Type B pancreatic cell (in vitro differentiated cells): ENCODE measurements around the gene ZNF516. TPM values are rescaled to one million over a fixed set of nuclear protein-coding genes. Genes with fewer than 3 reads are reported as not detected.

Experiments used
- DNase-seq: peaks from one replicate; pipeline ENCODE4 v3.0.0; 2021; ENCODE audit warnings: mixed read lengths; ENCODE audit not compliant: unreplicated experiment; ENCODE audit errors: extremely low spot score
- H3K27ac Mint-ChIP-seq: 2 replicates; pipeline ENCODE4 v1.8.0; 2021; ENCODE audit warnings: mild to moderate bottlenecking, mixed read lengths
- H3K27me3 Mint-ChIP-seq: 2 replicates; pipeline ENCODE4 v1.8.0; 2021; ENCODE audit warnings: mixed read lengths
- H3K36me3 Mint-ChIP-seq: 2 replicates; pipeline ENCODE4 v1.8.0; 2021; ENCODE audit warnings: mixed read lengths
- H3K4me1 Mint-ChIP-seq: one replicate; pipeline ENCODE4 v1.8.0; 2021; ENCODE audit warnings: mixed read lengths; ENCODE audit not compliant: unreplicated experiment
- H3K4me3 Mint-ChIP-seq: 2 replicates; pipeline ENCODE4 v1.8.0; 2021; ENCODE audit warnings: mild to moderate bottlenecking, mixed read lengths
- H3K9me3 Mint-ChIP-seq: 2 replicates; pipeline ENCODE4 v1.8.0; 2021; ENCODE audit warnings: mixed read lengths
- total RNA-seq: library from RNA; stranded (reverse); gene quantifications from 2 replicates; pipeline ENCODE4 v1.2.1, GENCODE V29; 2021; ENCODE audit warnings: low replicate concordance
- TF ChIP-seq, protein P1 (sequence below): fragments of 200-600 bp; sonication (generic); conservative IDR thresholded peaks from 2 replicates; pipeline ENCODE4 v1.5.0; 2021; ENCODE audit warnings: antibody characterized with exemption, mild to moderate bottlenecking

ZNF516 gene
- total RNA-seq, 1 donor from 2014 or later: 71.2 TPM

DNA sequence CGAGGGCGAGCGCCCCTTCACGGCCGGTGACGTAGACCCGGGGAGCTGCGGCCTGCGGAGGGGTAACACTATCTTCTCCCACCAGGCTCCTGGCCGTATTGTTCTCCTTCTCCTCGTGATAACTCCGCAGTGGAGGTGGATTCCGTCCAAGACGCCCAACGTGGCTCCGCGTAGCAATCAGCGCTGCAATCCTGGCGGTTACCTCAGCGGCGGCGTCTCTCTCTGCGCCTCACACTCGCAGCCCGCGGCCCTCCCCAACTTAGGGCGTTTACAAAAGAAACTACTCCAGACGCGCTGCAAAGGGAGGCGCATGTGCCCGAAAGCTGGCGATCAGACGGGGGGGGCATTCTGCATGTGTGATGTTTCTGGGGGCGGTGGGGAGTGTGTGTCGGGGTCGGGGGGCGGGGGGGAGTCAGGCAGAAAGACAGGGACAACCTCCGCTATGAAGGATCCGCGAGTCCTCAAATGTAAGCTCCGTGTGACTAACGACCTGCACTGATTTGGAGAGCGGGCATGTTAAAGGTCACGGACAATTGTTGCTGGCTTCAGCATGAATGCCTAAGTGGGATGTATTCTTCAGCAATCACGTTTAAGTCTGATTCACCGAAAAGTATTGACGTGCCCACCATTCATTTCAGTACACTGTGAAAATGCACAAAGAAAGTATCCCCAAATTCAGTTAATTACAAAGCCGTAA lies 1.3 kb upstream of the ZNF516 start:
- peak overlapping the region; percentile 96 for H3K4me3 Mint-ChIP-seq
- DNase-seq: no peak

GRCh38 chr18:76495435-76496193 lies 572 bp upstream of the ZNF516 start:
- DNase-seq: no peak
- peaks cover 23% of the 10 kb centered on the region for H3K4me1 Mint-ChIP-seq
- H3K4me3 Mint-ChIP-seq: peak overlapping the region; percentile 96
- no peaks in the 10 kb centered on the region for H3K27me3 Mint-ChIP-seq
- H3K36me3 Mint-ChIP-seq: no peaks in the 10 kb centered on the region
- H3K27ac Mint-ChIP-seq: peak overlapping the region; percentile 96
- H3K9me3 Mint-ChIP-seq: no peaks in the 10 kb centered on the region
- TF ChIP-seq, protein P1, sequence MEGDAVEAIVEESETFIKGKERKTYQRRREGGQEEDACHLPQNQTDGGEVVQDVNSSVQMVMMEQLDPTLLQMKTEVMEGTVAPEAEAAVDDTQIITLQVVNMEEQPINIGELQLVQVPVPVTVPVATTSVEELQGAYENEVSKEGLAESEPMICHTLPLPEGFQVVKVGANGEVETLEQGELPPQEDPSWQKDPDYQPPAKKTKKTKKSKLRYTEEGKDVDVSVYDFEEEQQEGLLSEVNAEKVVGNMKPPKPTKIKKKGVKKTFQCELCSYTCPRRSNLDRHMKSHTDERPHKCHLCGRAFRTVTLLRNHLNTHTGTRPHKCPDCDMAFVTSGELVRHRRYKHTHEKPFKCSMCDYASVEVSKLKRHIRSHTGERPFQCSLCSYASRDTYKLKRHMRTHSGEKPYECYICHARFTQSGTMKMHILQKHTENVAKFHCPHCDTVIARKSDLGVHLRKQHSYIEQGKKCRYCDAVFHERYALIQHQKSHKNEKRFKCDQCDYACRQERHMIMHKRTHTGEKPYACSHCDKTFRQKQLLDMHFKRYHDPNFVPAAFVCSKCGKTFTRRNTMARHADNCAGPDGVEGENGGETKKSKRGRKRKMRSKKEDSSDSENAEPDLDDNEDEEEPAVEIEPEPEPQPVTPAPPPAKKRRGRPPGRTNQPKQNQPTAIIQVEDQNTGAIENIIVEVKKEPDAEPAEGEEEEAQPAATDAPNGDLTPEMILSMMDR: no peak

More for the DNA sequence above, 1.3 kb upstream of the ZNF516 start:
- Mint-ChIP-seq H3K27ac (peak overlapping the region; percentile 96), H3K9me3 (no peaks in the 10 kb centered on the region), H3K36me3 (no peaks in the 10 kb centered on the region), H3K27me3 (no peaks in the 10 kb centered on the region), H3K4me1 (peaks cover 21% of the 10 kb centered on the region)
- TF ChIP-seq, protein P1: no peak

DNA sequence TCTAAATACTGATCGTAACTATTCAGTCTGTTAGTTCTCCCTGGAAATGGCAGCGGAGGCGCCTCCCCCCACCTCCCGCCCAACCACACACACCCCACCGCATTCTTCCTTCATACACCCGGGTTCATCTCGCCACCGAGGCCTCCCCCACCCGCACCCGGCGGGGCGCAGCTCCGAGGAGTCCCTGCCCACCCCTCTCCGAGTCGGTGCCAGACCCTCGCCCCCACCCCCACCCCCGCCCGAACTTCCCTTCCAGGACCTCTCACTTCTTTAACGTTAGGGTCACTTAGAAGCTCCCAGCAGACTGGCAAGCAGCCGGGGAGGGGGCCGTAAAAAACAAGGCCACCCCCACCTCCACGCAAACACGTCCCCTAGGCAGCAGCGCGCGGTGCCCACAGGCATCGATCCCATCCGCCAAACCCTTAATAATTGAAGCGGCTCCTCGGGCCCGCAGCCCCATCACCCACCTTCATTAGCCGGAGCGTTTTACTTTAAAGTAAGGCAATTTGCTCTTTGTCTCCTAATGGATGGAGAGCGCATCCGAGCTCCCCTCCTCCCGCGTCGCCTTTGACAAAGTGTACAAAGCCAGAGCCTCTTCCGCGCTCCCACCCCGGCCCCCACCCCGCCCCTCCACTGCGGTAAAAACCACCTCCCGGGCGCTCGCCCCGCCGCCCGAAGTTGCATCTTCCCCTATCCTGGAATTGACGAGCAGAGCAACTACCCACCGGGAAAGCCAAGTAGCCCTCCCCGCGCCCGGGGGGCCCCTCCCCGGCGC lies 624 bp downstream of the ZNF516 start:
- Mint-ChIP-seq H3K27ac (peak overlapping the region; percentile 88), H3K4me3 (peak overlapping the region; percentile 89), H3K4me1 (peaks cover 27% of the 10 kb centered on the region), H3K9me3 (no peaks in the 10 kb centered on the region), H3K27me3 (no peaks in the 10 kb centered on the region), H3K36me3 (no peaks in the 10 kb centered on the region)
- no peak for DNase-seq
- TF ChIP-seq, protein P1: no peak

DNA sequence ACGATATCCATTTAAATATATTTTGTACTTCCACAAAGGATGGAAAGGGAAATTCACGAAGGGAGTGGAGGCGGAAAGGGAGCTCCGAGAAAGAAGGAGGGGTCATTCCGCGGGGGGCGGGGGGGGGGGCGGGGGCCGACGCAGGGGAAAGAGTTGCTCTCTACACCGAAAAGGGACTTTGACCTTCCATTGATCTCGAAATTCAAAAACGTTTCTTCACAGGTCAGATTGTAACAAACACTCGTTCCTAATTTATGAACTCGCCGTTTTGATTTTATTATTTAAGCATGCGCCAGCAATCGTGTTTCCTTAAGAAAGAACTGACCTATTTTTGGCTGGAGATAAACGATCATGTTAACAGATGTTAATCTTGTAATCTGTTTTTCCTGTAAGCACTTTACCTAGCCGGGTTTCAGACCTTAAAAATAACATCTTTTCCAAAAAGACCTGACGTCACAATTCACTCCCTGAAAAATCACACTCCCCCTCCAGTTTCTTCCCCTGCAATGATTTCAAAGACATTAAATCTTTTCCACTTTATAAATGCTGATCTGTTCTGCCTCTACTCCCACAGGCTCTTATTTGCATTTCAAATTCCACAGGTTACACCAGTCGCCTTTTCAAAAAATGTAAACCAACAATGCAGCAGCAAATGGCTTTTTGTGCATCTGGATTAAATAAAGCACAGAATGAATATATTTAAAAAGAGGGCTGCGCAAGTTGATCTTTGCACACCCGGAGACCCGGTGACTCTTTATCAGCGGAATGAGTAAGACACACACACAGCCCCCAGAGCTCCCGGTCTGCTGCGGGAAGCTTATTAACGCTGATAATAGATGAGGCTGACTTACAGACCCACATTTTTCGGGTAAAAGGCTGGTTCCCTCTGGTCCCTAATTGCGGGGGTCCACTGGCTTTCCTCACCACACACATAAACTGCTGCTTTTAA lies 1.6 kb downstream of the ZNF516 start:
- peak overlapping the region; percentile 89 for H3K4me3 Mint-ChIP-seq
- H3K36me3 Mint-ChIP-seq: no peaks in the 10 kb centered on the region
- no peaks in the 10 kb centered on the region for H3K27me3 Mint-ChIP-seq
- TF ChIP-seq, protein P1: peak; percentile 5
- H3K4me1 Mint-ChIP-seq: peaks cover 29% of the 10 kb centered on the region
- peak overlapping the region; percentile 88 for H3K27ac Mint-ChIP-seq
- DNase-seq: no peak
- H3K9me3 Mint-ChIP-seq: no peaks in the 10 kb centered on the region
